NCI-H82 treated with DMSO at 0.1 percent for 48 hours (cell line): Measurements from ENCODE around the gene SVEP1.

Experiments
- DNase-seq: peaks from one replicate; lab custom pipeline; 2025; ENCODE audit not compliant: unreplicated experiment; lab: John Stamatoyannopoulos, UW

SVEP1 gene

GRCh38 chr9:110328763-110329162 is 250.8 kb downstream of the SVEP1 start:
- DNase-seq, result no peak

GRCh38 chr9:110327716-110328115 is 251.8 kb downstream of the SVEP1 start:
- no peak for DNase-seq

- DNase-seq, result no peak
Measured at GRCh38 chr9:110323818-110324217, 255.7 kb downstream of the SVEP1 start.

DNA sequence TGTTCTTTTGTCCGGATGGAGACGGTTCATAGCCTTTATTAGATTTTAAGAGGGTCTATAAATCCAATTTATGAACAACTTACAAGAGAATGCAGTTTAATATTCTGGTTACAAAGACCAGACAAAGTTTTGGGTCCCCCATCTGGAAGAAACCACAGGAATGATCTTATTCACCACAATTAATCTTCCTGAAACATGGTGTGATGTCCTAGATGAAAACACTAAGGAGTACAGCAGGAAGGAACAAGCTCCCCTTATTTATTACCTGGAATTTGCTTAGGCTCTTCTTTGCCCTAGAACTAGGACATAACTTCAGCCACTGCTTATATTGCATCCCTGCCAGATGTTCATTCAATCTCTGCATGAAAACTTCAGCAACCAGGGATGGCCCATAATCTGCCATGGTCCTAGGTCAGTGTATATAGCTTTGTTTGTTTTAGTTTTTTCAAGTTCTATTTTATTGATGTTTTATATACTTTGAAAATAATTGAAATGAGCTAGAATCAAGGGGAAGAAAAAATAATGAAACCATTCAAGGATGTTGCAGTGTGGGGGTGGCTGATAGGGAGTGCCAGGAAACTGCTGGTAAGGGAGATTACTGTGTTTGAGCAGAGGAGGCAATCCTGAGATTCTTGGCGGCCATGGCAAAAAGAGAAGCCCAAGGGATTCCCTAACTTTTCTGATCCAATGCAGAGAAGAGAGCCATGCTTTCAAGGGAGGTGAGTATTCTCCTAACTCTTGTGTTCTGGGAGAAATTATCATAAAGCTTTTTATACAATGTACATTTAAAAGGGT is 258.7 kb downstream of the SVEP1 start:
- no peak for DNase-seq

DNA sequence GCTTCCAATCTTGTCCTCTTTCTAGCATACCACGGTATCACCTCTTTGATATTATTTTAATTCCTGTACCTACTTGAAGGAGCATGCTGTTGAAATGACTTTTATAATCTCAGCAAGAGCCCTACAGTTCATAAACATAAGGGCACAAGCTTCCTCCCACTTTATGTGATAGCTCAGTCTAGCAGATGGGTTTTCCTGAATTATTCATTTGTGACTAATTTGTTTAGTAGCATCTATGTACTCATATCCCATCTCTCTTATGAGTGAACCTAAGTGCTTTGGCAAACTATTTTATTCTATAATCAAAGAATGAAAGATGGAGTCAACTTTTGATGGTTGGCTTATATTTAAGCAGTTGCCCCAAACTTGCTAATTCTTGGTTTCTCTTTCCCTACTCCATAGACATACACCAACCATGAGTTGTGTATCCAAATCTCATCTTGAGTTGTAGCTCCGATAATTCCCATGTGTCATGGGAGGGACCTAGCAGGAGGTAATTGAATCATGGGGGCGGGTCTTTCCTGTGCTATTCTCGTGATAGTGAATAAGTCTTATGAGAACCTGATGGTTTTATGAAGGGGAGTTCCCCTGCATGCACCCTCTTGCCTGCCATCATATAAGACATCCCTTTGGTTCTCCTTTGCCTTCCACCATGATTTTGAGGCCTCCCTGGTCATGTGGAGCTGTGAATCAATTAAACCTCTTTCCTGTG is 259.6 kb downstream of the SVEP1 start:
- DNase-seq, result no peak

GRCh38 chr9:110317911-110318310 is 261.6 kb downstream of the SVEP1 start:
- DNase-seq, result no peak

DNA sequence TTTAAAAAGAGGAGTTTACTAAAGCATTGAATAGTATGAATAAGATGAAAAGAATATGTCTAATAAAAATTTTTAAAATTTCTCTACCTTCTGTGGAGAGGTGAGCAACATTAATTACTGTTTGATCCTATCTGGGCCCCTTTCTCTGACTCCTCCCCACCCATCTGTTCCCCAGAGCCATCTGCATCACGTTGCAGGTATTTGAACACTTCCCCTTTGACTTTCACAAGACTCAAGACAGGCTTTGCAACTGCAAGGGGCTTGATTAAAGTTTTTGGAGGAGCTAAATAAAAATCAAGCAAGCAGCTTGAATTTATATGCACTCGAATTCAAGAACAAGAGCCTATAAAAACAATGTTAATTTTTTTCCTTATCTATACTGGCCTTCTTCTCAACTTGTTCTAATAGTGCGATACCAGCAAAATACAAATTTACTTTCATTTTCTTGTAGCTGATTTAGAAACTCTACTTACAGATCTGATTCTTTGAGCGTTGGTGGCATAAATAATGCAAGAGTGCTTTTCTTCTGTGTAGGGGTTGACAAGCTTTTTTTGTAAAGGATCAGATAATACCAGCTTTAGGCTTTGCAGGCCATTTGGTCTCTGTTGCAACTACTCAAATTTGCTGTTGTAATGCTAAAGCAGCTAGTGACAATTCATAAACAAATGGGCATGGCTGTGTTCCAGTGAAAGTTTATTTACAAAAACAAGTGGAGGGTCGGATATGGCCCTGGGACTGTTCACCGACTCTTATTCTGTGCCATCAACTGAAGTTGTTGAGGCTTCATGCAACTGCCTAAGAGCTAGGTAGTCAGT is 263.1 kb downstream of the SVEP1 start:
- peak; percentile 21 for DNase-seq
